HUDEP-2 (cell line): ENCODE data around the gene METTL15.
"Not testable (repeated sequence)": the region's sequence is repeated elsewhere in the genome, so short reads cannot be mapped to it uniquely, and the experiment has no call there.

ENCODE experiments used
- DNase-seq, 76 experiments: peaks; one replicate each; lab custom pipeline; 2025; ENCODE audit not compliant: unreplicated experiment in 76 of 76; lab: John Stamatoyannopoulos, UW

The METTL15 gene

GRCh38 chr11:28170759-28171158 lies 62.6 kb downstream of the METTL15 start:
- no peak for DNase-seq

DNA sequence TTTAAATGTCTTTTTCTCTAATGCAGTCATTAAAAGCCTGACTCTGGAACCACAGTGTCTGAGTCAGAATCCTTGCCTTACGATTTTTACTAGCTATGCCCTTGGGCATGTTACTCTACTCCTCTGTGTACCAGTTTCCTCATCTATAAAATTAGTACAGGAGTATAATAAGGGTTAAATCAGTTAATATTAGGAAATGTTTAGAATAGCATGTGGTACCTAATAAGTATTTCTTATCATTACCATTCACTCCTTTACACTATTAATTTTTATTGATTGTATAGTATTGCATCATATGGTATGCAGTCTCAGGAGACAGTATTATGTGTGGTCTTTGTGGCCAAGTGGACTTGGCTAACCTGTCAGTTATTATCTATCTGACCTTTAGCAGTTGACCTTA lies 68.2 kb downstream of the METTL15 start:
- DNase-seq = no peak

GRCh38 chr11:28195449-28195848 lies 87.3 kb downstream of the METTL15 start:
- DNase-seq = no peak

GRCh38 chr11:28209906-28210305 lies 101.7 kb downstream of the METTL15 start:
- DNase-seq = no peak

GRCh38 chr11:28222063-28222462 lies 113.9 kb downstream of the METTL15 start:
- not testable (repeated sequence) for DNase-seq

DNA sequence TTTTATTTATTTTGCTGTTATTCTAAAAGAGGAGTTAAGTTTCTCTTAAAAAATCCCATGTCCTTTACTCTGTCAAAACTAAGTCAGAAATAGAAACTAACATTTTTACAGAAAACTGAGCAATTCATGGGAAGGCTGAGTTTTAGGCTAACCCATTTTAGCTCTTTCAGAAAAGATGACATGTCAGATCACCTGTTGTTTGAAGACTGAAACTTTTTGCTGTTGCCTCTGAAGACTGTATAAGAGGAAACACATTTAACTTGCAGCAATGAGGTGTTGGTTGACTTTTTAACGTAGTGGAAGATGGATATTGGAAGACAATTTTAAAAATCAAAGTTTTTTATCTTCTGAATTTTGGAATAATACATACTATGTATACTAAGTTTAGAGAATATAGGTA lies 115.4 kb downstream of the METTL15 start:
- DNase-seq = no peak

DNA sequence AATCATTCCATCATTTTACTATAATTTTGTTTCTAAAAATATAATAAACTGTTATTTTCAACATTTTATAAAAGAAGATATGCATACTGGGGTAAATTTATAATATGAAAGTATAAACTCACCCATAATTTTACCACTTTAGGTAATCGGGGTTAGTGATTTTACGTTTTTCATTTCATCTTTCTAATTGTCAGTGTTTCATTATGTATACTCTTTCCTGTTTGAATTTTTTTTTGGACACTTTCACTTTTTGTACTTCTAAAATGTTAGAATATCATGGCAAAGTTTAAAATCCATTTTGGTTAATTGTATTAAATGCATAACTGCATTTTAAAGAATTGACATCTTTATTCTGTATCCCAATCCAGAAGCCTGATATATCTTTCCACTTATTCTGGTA lies 115.8 kb downstream of the METTL15 start:
- DNase-seq = no peak

DNA sequence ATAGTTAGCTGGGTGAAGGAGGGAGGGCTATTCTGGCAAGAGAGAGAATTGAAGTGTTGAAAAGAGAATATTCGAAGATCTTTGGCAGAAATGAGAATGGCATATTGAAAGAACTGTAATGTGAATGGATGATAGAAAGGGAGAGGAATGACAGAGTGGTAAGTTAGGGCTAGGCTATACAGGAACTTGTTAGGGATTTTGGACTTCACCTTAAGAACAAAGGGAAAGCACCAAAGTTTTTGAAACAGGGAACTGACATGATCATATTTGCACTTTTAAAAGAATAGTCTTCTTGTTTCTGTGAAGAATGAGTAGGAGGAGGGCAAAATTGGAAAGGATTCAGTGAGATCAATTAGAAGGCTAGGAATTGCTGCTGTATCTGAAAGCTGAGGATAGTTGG lies 119.3 kb downstream of the METTL15 start:
- DNase-seq = no peak

DNA sequence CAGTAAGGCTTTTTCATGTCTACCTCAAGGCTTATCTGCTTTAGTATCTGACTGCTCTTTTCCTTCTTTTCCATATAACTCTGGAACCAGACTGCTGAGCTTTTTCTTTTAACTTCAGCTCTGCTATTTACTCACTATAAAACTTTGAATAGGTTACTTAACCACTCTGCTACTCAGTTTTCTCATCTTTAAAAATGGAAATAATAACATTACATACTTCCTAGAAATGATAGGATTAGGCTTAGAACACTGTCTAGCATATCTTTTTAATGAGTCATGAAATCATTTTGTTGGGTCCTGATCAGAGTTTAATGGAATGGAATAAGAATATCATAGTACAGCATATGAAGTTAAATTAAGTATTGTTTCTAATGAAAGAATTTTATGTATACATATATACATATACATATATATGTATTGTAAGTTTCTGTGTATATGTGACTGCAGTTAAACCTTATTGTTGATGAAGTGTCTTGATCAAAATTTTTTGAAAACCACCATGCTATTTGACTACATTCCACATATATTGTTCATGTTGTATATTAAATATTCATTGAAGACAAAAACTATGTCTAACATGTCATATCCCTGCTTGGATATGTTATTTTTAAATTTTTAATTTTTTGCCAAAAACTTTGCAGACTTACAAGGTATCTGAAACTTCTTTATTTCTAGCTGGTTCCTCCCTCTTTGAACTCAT lies 120.2 kb downstream of the METTL15 start:
- DNase-seq = no peak

- DNase-seq = no peak
Observed at GRCh38 chr11:28231475-28231874, 123.3 kb downstream of the METTL15 start.

DNA sequence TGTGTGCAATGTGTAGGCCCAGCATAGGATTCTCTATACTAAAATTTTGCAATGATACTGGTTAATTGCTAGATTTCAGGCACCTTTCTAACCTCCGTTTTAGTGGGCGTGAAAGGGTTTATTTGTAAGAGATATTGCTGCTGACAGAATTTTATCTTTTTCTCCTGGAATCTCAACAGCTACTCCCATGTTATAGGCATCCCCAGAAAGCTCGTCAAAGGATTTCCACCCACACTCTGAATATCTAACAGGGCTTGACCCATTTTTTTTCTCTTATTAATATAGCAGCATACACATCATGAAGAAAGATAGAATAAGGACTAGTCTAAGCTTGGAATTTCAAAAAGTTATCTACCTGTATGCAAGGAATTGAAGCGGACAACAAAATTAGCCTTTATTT lies 124.5 kb downstream of the METTL15 start:
- DNase-seq = no peak

DNA sequence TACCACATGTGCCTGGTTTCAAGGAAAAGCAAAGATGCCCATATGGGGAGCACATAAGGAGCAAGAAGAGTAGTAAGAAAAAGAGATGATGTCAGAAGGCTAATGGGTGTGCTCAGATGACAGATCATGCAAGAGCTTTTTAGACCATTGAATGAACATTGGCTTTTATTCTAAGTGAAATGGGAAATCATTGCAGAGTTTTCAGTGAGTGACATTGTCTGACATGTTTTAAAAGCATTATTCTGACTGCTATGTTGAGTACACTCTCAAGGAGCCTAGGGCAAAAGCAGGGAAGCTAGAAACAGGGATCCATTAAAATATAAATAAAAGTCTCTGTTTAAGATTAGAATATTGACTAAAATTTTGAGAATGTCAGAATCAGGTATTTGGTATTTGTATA lies 133.6 kb downstream of the METTL15 start:
- no peak for DNase-seq

GRCh38 chr11:28242596-28242995 lies 134.4 kb downstream of the METTL15 start:
- DNase-seq = no peak

DNA sequence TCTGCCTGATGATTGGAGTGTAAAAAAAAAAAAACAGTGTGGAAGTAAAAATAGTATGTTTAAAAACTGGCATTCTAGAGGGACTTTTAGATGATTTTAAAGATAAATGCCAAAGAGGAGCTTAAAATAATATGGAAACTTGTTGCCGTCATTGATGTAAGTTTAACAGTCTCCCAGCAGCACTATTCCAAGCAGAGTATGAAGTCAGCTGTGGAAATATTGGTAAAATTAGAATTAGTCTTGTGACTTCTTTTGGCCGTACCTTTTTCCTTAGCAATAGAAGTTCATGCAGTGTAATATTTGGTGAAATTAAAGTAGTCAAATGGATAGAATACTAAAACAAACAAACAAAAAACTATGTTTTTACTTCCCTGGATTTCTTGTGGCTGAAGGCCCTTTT lies 134.9 kb downstream of the METTL15 start:
- no peak for DNase-seq

DNA sequence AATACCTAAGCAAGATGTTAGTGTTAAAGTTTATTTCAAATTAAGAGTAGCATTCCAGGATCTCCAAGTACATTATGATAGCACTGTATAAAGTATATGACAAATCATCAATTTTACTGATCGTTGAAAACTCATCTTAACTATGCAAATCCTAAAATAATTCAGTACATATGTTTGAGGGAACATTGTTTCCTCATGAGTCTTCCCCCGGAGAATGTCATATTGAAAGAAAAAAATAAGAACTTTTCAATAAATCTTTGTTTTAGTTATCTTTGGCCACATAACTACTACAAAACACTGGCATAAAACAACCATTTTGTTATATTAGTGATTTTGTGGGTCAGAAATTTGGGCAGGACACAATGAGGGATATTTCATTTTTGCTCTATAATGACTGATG lies 135.4 kb downstream of the METTL15 start:
- DNase-seq = no peak

DNA sequence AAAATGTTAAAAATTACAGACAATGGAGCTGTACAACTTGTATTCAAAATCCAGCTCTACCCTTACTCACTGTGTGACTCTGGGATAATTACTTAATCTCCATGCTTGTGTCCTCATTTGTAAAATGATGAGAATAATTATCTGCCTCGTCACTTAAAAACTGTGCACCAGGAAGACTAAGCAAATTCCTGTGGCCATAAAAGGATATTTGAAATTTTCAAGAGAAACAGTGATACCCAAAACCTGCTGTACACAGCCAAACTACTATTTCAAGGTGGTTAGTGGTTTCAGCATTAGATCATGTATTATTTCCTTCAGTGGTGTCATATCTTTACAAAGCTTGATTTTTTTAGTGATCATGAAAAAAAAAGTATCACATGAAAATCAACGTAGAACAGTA lies 136.9 kb downstream of the METTL15 start:
- no peak for DNase-seq

DNA sequence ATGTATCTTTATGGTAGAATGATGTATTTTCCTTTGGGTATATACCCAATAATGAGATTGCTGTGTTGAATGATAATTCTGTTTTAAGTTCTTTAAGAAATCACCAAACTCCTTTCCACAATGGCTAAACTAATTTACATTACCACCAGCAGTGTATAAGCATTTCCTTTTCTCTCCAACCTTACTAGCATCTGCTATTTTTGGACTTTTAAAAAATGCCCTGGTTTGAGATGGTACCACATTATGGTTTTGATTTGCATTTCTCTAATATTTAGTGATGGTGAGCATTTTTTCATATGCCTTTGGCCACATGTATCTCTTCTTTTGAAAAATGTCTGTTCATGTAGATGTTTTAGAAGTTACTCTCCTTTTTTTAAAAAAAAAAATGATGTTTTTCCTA lies 142.0 kb downstream of the METTL15 start:
- no peak for DNase-seq

DNA sequence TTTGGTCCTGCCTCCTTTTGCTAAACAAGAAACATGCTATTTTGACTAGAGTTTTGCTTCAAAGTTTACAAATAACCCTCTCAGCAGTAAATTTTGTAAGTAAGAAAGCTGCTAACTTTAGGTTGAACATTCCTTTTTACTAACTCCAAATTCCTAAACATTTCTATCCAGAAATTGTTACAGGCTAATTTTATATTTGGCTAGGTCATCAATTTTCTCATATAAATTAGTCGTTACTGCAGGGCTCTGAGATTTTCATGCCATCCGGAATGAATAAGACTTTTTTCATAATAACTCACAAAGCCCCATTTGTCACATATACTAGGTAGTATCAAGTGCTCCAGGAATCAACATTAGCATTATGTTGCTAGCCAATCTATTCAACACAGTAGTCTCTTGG lies 143.1 kb downstream of the METTL15 start:
- no peak for DNase-seq

GRCh38 chr11:28257761-28258160 lies 149.6 kb downstream of the METTL15 start:
- DNase-seq = no peak

DNA sequence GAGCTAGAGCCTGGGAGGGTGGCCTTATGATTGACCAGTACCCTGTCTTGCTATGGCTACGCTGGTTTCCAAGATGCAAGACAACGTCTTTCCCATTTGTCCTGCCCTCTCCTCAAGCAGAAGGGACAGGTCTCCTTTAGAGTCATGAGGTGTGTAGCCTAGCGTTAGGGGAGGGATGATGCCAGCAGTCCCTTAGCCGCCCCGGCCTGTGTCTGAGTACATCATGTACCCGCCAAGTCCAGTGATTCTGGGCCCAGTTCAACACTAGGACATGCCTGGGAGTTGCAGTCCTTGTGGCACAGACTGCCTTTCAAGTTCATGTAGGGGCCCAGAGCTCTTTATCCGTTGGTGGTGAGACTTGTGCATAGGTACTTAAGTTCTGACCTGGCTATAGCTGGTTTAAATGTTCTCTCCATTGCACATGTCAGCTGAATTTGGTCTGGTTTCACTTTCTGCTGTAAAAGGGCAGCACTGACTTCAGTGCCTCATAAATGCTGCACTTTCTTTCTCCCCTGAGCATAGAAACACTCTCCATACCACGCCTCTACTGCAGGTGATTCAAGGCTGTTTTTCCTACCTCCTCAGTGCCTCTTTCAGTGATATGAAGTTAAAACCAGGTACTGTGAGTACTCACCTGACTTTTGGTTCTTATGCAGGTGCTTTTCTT lies 151.1 kb downstream of the METTL15 start:
- no peak for DNase-seq

DNA sequence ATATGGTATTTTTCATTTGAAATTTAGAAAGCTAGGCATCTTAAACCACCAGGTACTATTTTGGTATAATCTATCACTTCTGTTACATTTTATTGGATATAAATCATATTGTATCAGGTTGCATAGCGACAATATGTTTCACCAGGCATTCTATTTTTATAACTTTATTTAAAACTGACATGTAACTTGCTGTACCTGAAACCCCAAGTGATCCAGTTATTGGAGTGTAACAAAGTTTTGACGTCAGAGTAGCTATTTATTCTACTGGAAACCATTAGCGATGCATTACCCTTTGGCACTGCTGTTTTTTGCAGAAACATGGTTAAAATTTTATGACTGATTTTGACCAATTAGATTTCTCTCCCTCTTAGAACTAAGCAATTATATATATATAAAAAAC lies 160.7 kb downstream of the METTL15 start:
- DNase-seq = no peak

- no peak for DNase-seq
Observed at GRCh38 chr11:28269586-28269985, 161.4 kb downstream of the METTL15 start.

GRCh38 chr11:28272247-28272646 lies 164.1 kb downstream of the METTL15 start:
- DNase-seq = not testable (repeated sequence)
